Activated CD4-positive, alpha-beta T cell treated with anti-CD3 and anti-CD28 coated beads for 4 hours (primary cell): Measurements from ENCODE around the gene ZNF586.

ENCODE experiments used
- DNase-seq, 2 donors: peaks; one replicate each; pipeline ENCODE4 v3.0.0-alpha.2; 2020

Gene ZNF586

DNA sequence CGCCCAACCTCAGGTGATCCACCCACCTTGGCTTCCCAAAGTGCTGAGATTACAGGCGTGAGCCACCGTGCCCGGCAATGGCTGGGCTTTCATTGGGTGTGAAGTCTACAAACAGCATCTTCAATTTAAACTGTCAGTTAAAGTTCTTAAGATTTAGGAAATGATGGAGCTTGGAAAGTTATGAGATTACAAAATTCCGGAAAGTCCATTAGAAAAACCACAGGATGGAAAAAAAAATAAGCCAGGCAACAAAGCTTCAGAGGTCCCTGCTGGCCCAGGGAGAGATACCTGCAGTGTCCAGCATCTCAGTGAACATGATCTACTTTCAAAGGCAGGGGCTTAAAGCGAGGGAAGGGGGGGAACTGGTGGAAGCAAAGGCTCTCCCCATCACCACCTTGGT is 56.0 kb downstream of the ZNF586 start:
- no peak for DNase-seq

DNA sequence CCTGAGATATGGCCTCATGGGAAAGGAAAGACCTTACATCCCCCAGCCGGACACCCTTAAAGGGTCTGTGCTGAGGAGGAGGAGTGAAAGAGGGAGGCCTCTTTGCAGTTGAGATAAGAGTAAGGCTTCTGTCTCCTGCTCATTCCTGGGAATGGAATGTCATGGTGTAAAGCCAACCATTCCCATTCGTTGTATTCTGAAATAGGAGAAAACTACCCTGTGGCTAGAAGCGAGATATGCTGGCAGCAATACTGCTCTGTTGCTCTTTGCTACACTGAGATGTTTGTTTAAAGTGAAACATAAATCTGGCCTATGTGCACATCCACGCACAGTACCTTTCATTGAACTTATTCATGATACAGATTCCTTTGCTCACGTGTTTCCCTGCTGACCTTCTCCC is 59.8 kb downstream of the ZNF586 start:
- no peak for DNase-seq

DNA sequence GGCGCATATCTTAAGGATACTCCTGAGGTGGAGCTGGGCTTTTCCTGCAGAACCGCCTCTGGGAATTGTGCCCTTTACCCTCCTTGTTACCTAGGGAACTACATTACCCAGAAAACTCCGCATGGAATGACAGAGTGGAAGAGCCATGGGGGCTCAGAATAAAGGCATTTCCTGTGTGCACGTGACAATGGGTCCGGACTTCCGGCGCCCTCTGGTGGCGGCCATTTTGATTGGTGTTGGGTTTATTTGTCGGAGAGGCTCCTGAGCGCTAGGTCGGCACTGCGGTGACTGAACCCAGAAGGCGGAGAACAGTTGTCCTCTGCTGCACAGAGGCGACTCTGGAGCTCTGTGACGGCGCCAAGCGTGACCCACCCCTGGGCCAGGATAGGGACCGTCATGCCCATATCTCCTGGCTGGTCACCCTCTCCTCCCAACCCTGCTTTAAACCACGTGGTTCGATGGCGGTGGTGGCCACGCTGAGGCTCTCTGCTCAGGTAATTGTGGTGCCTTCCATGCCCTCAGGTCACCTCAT is 60.7 kb downstream of the ZNF586 start, which contains the start of gene ZNF587B:
Gene ZNF587B (plus strand): TSS at position 229 of the 532 bp plus-strand sequence. CDS start 230 bp downstream, at position 459.
- peak in 1 of 2 donors; percentile 22 for DNase-seq
